Measurements from ENCODE around the gene APOC3.

The APOC3 gene

DNA sequence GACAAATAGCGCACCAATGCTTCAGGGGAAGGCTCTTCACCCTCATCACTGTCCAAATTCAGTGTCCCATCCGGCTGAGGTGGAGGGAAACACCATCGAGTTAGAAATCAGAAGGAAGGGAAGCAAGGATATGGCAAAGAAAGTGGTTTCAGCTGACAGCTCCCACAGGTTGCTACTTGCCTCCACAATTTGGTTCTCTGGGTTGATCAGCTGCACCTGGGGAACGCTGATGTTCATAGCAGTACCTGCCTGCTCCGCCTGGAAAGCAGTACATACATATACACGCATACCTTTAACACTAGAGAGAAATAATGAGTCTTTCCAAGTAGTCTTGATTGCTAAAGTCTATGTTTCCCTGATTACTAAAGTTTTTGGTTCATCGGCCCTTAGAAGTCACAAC is 45.5 kb downstream of the APOC3 start:
- H3K36me3 ChIP-seq (ENCODE audit: control insufficient read depth, insufficient read depth, low read length) = peaks cover 5% of the 10 kb centered on the region

DNA sequence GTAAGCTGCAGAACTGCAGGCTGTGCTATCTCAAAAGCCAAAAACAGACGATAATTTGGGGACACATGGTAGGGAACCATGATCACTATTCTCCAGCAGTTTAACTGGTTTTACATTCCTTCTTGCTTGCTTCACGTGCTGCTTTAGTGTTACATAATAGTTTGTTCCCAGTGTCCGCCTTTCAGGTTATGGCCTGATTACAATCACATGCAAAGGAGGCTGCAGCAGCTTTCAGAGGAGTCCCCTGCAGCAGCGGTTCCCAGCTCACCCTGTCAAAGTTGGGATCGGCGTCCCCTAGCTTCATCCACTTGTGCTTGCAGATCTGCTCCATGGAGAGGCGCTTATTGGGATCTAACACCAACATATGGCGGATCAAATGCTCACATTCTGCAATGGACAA is 46.9 kb downstream of the APOC3 start:
- H3K9ac ChIP-seq (ENCODE audit: low read length) = no peak overlapping the region
- no peak overlapping the region for H3K4me3 ChIP-seq (ENCODE audit: low read length)
- no peaks in the 10 kb centered on the region for H3K27me3 ChIP-seq (ENCODE audit: control insufficient read depth, insufficient read depth, low read length)
- H3K9me3 ChIP-seq (ENCODE audit: control insufficient read depth, low read length) = no peaks in the 10 kb centered on the region
- no peaks in the 10 kb centered on the region for H3K4me1 ChIP-seq (ENCODE audit: control insufficient read depth, insufficient read depth, low read length)
- H3K36me3 ChIP-seq (ENCODE audit: control insufficient read depth, insufficient read depth, low read length) = peaks cover 5% of the 10 kb centered on the region

More for the DNA sequence above, 45.5 kb downstream of the APOC3 start:
- H3K4me3 ChIP-seq (ENCODE audit: low read length) = no peak overlapping the region
- H3K9me3 ChIP-seq (ENCODE audit: control insufficient read depth, low read length) = no peaks in the 10 kb centered on the region
- H3K4me1 ChIP-seq (ENCODE audit: control insufficient read depth, insufficient read depth, low read length) = no peaks in the 10 kb centered on the region
- H3K9ac ChIP-seq (ENCODE audit: low read length) = no peak overlapping the region
- H3K27me3 ChIP-seq (ENCODE audit: control insufficient read depth, insufficient read depth, low read length) = no peaks in the 10 kb centered on the region

DNA sequence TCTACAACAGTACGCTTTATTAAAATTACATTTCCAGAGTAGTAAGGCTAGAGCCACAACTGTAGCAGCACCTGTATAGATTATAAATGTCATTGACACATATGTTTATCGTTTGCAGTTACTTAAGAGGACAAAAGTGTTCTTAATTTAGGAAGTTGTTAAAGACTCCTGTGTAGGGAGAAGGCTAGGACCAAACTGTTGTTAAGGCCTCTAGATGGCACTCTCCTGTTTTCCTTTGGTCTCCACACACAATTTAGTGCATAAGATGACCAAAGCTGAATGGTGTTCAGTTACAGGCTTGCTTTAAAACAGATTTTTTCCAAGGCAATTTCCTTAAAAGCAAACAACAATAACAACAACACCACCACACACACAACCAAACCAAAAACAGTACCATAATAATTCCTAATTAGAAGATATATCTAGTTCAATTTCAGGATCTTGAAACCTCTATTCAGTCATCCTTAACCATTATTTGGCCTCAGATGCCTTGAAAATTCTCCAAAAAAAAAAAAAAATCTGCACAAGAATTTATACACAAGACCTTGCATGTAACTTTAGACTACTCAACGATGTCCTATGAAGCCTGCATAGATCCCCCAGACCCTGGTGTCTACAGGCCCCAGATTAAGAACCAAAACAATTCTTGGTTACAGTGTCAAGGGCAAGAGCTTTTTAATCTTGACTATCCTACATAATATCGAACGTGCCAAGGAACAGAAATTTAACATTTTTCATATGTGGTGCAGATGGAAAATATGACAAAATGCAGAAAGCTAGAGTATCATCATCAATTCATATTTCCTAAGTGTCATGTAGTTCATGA is 50.3 kb downstream of the APOC3 start:
- Histone ChIP-seq H3K9ac (ENCODE audit: low read length) (no peak overlapping the region), H3K4me1 (ENCODE audit: control insufficient read depth, insufficient read depth, low read length) (no peaks in the 10 kb centered on the region), H3K9me3 (ENCODE audit: control insufficient read depth, low read length) (no peaks in the 10 kb centered on the region), H3K36me3 (ENCODE audit: control insufficient read depth, insufficient read depth, low read length) (no peaks in the 10 kb centered on the region), H3K27me3 (ENCODE audit: control insufficient read depth, insufficient read depth, low read length) (no peaks in the 10 kb centered on the region), H3K4me3 (ENCODE audit: low read length) (no peak overlapping the region)

DNA sequence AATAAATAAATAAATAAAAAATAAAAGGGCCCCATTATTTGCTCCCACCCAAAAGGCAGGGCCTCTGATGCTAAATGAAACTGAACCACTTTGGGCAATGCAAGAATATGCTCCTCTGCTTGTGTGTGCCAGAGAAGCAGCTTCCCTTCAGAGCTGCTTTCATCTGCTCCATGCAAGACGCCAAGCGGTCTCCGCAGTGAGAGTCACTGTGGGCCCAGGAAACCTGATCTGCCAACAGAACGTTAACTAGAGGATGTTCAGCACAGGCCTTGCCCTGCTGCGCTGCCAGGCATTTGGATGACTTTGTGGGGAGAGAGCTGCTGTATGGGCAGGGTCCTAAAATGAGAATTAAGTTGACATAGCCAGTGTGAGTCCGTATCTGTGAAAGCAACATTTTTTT is 51.4 kb downstream of the APOC3 start:
- no peaks in the 10 kb centered on the region for H3K9me3 ChIP-seq (ENCODE audit: control insufficient read depth, low read length)
- H3K4me3 ChIP-seq (ENCODE audit: low read length) = no peak overlapping the region
- H3K9ac ChIP-seq (ENCODE audit: low read length) = no peak overlapping the region
- H3K36me3 ChIP-seq (ENCODE audit: control insufficient read depth, insufficient read depth, low read length) = no peaks in the 10 kb centered on the region
- no peaks in the 10 kb centered on the region for H3K27me3 ChIP-seq (ENCODE audit: control insufficient read depth, insufficient read depth, low read length)
- no peaks in the 10 kb centered on the region for H3K4me1 ChIP-seq (ENCODE audit: control insufficient read depth, insufficient read depth, low read length)

DNA sequence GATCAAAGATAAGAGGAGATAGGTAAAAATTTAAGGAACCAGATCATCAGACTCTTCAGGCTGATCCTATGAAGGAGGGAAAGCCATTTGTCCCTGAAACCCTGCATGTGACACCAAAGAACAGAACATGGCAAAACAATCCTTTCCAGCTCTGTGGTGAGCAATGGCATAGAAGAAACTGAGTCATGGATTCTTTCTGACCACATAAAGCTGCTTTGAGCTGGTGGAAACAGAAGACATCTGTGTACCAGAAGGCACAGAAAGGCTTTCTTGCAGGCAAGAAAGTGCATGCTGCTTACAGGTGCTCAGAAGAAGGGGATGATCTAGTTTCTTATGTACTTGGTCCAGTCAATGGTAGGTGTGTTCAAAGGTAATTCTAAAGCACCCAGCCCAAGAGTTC is 52.7 kb downstream of the APOC3 start:
- H3K4me1 ChIP-seq (ENCODE audit: control insufficient read depth, insufficient read depth, low read length) = no peaks in the 10 kb centered on the region
- no peak overlapping the region for H3K4me3 ChIP-seq (ENCODE audit: low read length)
- H3K9ac ChIP-seq (ENCODE audit: low read length) = no peak overlapping the region
- no peaks in the 10 kb centered on the region for H3K27me3 ChIP-seq (ENCODE audit: control insufficient read depth, insufficient read depth, low read length)
- no peaks in the 10 kb centered on the region for H3K36me3 ChIP-seq (ENCODE audit: control insufficient read depth, insufficient read depth, low read length)
- H3K9me3 ChIP-seq (ENCODE audit: control insufficient read depth, low read length) = no peaks in the 10 kb centered on the region

Measured in mucosa of stomach (tissue), 1 donor.